GM18519 (cell line): Measurements from ENCODE around the gene TIRAP.
"Not testable (repeated sequence)": the region's sequence is repeated elsewhere in the genome, so short reads cannot be mapped to it uniquely, and the experiment has no call there.

Experiments used
- ATAC-seq: cut with Tn5 transposase; IDR thresholded peaks from one replicate; pipeline ENCODE4 v1.9.1; 2021; ENCODE audit warnings: mild to moderate bottlenecking, moderate library complexity; ENCODE audit not compliant: unreplicated experiment, low FRiP score

Gene TIRAP

GRCh38 chr11:126282361-126282735, 545 bp upstream of the TIRAP start:
- ATAC-seq: no peak

GRCh38 chr11:126284829-126285228, 1.9 kb downstream of the TIRAP start:
- peak; percentile 69 for ATAC-seq

GRCh38 chr11:126288237-126288636, 5.3 kb downstream of the TIRAP start:
- ATAC-seq: no peak

GRCh38 chr11:126290887-126291286, 8.0 kb downstream of the TIRAP start:
- no peak for ATAC-seq

GRCh38 chr11:126293726-126294125, 10.8 kb downstream of the TIRAP start:
- ATAC-seq: no peak

GRCh38 chr11:126297004-126297403, 14.1 kb downstream of the TIRAP start:
- ATAC-seq: no peak

- ATAC-seq: peak; percentile 80
These were observed 20.9 kb downstream of the TIRAP start, which contains the start of gene DCPS for GRCh38 chr11:126303623-126304456. Gene DCPS (plus strand): TSS chr11:126304060. CDS start chr11:126304081, 21 bp downstream.

- ATAC-seq: no peak
These were observed 21.7 kb downstream of the TIRAP start for GRCh38 chr11:126304457-126305075.

- peak; percentile 54 for ATAC-seq
These were observed 22.8 kb downstream of the TIRAP start for GRCh38 chr11:126305699-126306098.

- no peak for ATAC-seq
These were observed 24.8 kb downstream of the TIRAP start for GRCh38 chr11:126307706-126308105.

- ATAC-seq: no peak
These were observed 25.4 kb downstream of the TIRAP start for GRCh38 chr11:126308271-126308671.

GRCh38 chr11:126308771-126309170, 25.9 kb downstream of the TIRAP start:
- ATAC-seq: not testable (repeated sequence)

GRCh38 chr11:126310200-126310991, 27.5 kb downstream of the TIRAP start:
- ATAC-seq: no peak

GRCh38 chr11:126310992-126311310, 28.1 kb downstream of the TIRAP start:
- ATAC-seq: no peak

- peak; percentile 87 for ATAC-seq
These were observed 28.8 kb downstream of the TIRAP start for GRCh38 chr11:126311401-126312291.

- ATAC-seq: no peak
These were observed 30.1 kb downstream of the TIRAP start for GRCh38 chr11:126312961-126313360.

GRCh38 chr11:126313826-126314225, 30.9 kb downstream of the TIRAP start:
- no peak for ATAC-seq

- ATAC-seq: no peak
These were observed 34.5 kb downstream of the TIRAP start for GRCh38 chr11:126317432-126317755.

- ATAC-seq: no peak
These were observed 35.1 kb downstream of the TIRAP start for GRCh38 chr11:126317756-126318573.
